Type B pancreatic cell (in vitro differentiated cells): ENCODE measurements around the gene OR1I1. TPM values are rescaled to one million over a fixed set of nuclear protein-coding genes. Genes with fewer than 3 reads are reported as not detected.

Experiments used
- DNase-seq: peaks from one replicate; pipeline ENCODE4 v3.0.0; 2021; ENCODE audit warnings: mixed read lengths; ENCODE audit not compliant: unreplicated experiment; ENCODE audit errors: extremely low spot score
- H3K27ac Mint-ChIP-seq: 2 replicates; pipeline ENCODE4 v1.8.0; 2021; ENCODE audit warnings: mild to moderate bottlenecking, mixed read lengths
- H3K27me3 Mint-ChIP-seq: 2 replicates; pipeline ENCODE4 v1.8.0; 2021; ENCODE audit warnings: mixed read lengths
- H3K36me3 Mint-ChIP-seq: 2 replicates; pipeline ENCODE4 v1.8.0; 2021; ENCODE audit warnings: mixed read lengths
- H3K4me1 Mint-ChIP-seq: one replicate; pipeline ENCODE4 v1.8.0; 2021; ENCODE audit warnings: mixed read lengths; ENCODE audit not compliant: unreplicated experiment
- H3K4me3 Mint-ChIP-seq: 2 replicates; pipeline ENCODE4 v1.8.0; 2021; ENCODE audit warnings: mild to moderate bottlenecking, mixed read lengths
- H3K9me3 Mint-ChIP-seq: 2 replicates; pipeline ENCODE4 v1.8.0; 2021; ENCODE audit warnings: mixed read lengths
- total RNA-seq: library from RNA; stranded (reverse); gene quantifications from 2 replicates; pipeline ENCODE4 v1.2.1, GENCODE V29; 2021; ENCODE audit warnings: low replicate concordance
- TF ChIP-seq, protein P1 (sequence below): fragments of 200-600 bp; sonication (generic); conservative IDR thresholded peaks from 2 replicates; pipeline ENCODE4 v1.5.0; 2021; ENCODE audit warnings: antibody characterized with exemption, mild to moderate bottlenecking

Gene OR1I1
- total RNA-seq, 1 donor from 2014 or later, result not detected

- Mint-ChIP-seq H3K9me3 (peaks cover 10% of the 10 kb centered on the region), H3K27ac (peak overlapping the region; percentile 93), H3K4me3 (no peak overlapping the region), H3K4me1 (no peaks in the 10 kb centered on the region), H3K36me3 (no peaks in the 10 kb centered on the region), H3K27me3 (no peaks in the 10 kb centered on the region)
- DNase-seq, result no peak
- TF ChIP-seq, protein P1, sequence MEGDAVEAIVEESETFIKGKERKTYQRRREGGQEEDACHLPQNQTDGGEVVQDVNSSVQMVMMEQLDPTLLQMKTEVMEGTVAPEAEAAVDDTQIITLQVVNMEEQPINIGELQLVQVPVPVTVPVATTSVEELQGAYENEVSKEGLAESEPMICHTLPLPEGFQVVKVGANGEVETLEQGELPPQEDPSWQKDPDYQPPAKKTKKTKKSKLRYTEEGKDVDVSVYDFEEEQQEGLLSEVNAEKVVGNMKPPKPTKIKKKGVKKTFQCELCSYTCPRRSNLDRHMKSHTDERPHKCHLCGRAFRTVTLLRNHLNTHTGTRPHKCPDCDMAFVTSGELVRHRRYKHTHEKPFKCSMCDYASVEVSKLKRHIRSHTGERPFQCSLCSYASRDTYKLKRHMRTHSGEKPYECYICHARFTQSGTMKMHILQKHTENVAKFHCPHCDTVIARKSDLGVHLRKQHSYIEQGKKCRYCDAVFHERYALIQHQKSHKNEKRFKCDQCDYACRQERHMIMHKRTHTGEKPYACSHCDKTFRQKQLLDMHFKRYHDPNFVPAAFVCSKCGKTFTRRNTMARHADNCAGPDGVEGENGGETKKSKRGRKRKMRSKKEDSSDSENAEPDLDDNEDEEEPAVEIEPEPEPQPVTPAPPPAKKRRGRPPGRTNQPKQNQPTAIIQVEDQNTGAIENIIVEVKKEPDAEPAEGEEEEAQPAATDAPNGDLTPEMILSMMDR, result no peak
Measured at GRCh38 chr19:15099017-15099582, 17.1 kb downstream of the OR1I1 start.

DNA sequence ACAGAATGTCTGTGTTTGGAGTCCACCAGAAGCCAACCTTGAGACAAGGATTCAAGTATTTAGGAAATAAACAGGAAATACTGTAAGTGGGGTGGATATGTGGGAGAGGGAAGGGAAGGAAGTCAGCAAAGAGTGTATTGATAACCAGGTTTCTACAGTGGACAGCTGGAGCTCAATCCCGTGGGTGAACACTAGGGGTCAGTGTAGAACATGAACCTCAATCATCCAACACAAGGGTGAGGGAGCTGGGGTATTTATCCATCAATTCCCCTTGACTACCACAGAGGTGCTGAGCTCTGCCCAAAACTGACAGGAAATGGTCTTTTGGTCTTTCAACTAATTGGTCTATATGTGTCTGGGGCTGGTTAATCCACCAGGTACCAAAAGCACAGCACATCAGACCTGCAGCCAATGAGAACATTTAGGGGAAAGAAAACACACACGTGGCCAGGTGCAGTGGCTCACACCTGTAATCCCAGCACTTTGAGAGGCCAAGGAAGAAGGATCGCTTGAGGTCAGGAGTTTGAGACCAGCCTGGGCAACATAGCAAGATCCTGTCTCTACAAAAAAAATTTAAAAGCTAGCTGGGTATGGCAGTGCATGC, 19.6 kb downstream of the OR1I1 start:
- TF ChIP-seq, protein P1, result peak; percentile 78
- no peak overlapping the region for H3K27ac Mint-ChIP-seq
- peaks cover 2% of the 10 kb centered on the region for H3K27me3 Mint-ChIP-seq
- H3K4me1 Mint-ChIP-seq, result peaks cover 1% of the 10 kb centered on the region
- no peaks in the 10 kb centered on the region for H3K36me3 Mint-ChIP-seq
- no peak overlapping the region for H3K4me3 Mint-ChIP-seq
- H3K9me3 Mint-ChIP-seq, result peaks cover 13% of the 10 kb centered on the region
- DNase-seq, result no peak

DNA sequence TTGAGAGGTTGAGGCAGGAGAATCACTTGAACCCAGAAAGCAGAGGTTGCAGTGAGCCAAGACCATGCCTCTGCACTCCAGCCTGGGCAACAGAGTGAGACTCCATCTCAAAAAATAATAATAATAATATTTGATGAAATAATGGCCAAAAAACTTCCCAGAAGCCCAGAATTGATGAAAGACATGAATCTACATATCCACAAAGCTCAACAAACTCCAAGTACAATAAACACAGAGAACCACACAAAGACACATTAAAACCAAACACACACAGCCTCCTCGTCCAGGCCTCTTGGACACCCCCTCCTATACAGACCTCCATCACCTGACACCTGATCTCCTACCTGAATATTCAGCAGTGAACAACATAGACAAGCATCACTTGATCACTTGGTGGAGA, 22.0 kb downstream of the OR1I1 start:
- peaks cover 2% of the 10 kb centered on the region for H3K27me3 Mint-ChIP-seq
- no peak for DNase-seq
- H3K4me1 Mint-ChIP-seq, result peaks cover 15% of the 10 kb centered on the region
- H3K9me3 Mint-ChIP-seq, result peaks cover 13% of the 10 kb centered on the region
- TF ChIP-seq, protein P1, result no peak
- H3K4me3 Mint-ChIP-seq, result no peak overlapping the region
- no peaks in the 10 kb centered on the region for H3K36me3 Mint-ChIP-seq
- H3K27ac Mint-ChIP-seq, result peak overlapping the region; percentile 17

GRCh38 chr19:15104411-15104810, 22.4 kb downstream of the OR1I1 start:
- TF ChIP-seq, protein P1, result no peak

GRCh38 chr19:15105044-15105443, 23.0 kb downstream of the OR1I1 start:
- Mint-ChIP-seq H3K4me3 (peak overlapping the region; percentile 67), H3K27me3 (peaks cover 2% of the 10 kb centered on the region), H3K4me1 (peaks cover 15% of the 10 kb centered on the region), H3K36me3 (no peaks in the 10 kb centered on the region), H3K27ac (no peak overlapping the region), H3K9me3 (peaks cover 13% of the 10 kb centered on the region)
- TF ChIP-seq, protein P1, result no peak
- DNase-seq, result no peak

More at GRCh38 chr19:15104411-15104810, 22.4 kb downstream of the OR1I1 start:
- Mint-ChIP-seq H3K4me1 (peaks cover 15% of the 10 kb centered on the region), H3K27ac (peak overlapping the region; percentile 17), H3K36me3 (no peaks in the 10 kb centered on the region), H3K27me3 (peaks cover 2% of the 10 kb centered on the region), H3K4me3 (no peak overlapping the region), H3K9me3 (peaks cover 13% of the 10 kb centered on the region)
- no peak for DNase-seq
